DMS53 treated with DMSO at 0.1 percent for 48 hours (cell line): Measurements from ENCODE around the gene IL13RA2.

Experiments used
- DNase-seq: peaks from one replicate; lab custom pipeline; 2025; ENCODE audit not compliant: unreplicated experiment; lab: John Stamatoyannopoulos, UW

The IL13RA2 gene

GRCh38 chrX:115017455-115017854, at the start of gene IL13RA2:
IL13RA2 (minus strand) TSS chrX:115017616; CDS start chrX:115017269, 347 bp downstream.
- DNase-seq: no peak

DNA sequence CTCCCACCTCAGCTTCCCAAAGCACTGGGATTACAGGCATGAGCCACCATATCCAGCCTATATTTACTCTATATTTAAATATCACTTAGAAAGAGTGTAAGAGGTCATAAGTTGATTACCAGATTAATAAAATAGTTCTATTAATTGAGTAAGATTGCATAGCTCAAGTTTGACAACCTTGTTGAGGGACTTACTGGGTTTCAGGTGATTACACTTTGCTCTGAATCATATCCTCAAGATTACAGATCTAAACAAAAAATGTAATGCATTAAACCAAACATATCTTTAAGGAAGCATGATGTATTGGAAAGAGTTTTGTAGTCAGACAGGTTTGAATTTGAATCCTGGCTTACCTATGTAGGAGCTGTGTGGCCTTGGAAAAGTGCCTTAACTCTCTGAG, 47.9 kb upstream of the IL13RA2 start:
- no peak for DNase-seq

DNA sequence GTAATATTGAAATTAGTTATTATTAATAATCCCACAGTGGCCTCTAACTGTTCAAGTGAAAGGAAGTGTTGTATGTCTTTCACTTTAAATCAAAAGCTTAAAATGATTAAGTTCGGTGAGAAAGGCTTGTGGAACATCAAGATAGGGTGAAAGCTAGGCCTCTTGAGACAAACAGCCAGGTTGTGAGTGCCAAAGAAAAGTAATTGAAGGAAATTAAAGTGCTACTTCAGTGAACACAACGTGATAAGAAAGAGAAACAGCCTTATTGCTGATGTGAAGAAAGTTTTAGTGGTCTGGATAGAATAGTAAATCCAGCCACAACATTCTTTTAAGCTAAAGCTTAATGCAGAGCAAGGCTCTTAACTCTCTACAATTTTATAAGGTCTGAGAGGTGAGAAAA, 42.6 kb upstream of the IL13RA2 start:
- no peak for DNase-seq

DNA sequence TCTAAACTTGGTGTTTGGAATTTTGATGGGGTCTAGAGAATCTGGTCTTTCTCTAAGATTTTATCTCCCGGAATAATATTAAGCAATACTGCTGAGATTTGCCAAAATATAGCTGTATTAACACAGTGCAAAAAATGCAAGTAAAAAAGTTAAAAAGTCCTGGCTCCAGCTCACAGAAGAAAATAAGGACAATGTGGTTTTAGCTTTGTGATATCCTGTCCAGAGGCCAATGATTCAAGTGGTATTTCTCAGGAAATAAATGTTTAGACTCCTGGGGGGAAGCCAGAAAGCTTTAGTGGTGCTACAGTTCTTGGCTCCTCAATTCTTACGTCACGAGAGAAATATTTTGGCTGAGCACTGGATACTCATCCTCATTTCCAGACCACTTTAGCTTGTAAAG, 40.9 kb upstream of the IL13RA2 start:
- DNase-seq: no peak

DNA sequence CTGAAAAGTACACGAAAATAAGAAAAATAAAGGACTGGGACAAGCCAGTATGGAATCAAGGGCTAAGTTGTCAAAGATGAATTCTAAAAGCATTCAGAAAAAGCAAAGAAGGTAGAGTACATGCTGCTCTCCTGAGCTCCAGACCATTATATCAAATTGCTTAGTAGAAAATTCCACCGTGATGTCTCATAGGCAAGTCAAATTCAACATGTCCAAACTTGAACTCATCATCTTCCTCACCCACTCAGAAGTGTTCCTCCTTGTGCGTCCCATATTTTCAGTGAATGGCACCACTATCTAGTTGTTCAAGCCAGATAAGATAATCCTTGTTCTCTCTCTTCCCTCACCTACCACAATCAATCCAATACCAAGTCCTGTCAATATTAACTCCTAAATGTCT, 37.5 kb upstream of the IL13RA2 start:
- DNase-seq: no peak

- DNase-seq: no peak
These were observed 35.8 kb upstream of the IL13RA2 start for GRCh38 chrX:115053223-115053622.

- no peak for DNase-seq
These were observed 30.3 kb upstream of the IL13RA2 start for GRCh38 chrX:115047715-115048114.

GRCh38 chrX:115047181-115047580, 29.8 kb upstream of the IL13RA2 start:
- no peak for DNase-seq

DNA sequence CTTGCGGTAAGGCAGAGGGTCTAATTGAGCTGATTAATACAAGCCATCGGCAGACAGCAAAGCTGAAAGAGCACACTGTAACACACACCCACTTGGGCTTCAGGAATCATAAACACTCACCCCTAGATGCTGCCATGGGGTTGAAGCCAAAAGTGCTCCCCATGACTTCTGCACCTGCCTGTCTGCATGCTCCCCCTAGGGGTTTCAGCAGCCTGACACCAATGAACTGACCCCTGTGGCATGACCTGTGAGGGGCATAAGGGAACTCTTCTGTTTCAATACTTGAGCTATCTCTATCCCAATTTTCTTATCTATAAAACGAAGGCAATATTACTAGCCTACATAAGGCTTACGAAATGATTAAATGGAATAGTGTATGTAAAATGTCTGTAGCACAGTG, 23.0 kb upstream of the IL13RA2 start:
- no peak for DNase-seq

DNA sequence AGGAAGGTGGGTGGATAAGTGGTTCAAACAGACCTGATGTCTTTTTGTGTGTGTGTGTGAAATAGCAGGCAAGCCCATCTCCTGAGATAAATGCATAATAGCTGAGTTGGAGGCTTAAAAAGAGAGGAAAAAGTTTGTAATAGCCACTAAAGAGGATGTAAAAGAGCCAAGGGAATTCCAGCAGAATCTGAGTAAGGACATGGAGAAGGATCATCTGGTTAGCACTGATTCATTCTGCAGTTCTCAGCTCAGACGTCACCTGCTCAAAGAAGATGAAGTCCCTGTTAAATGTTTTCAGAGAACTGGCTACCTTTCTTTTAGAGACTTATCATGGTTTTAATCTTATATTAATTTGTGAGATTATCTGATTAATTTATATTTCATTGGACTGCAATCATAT, 21.0 kb upstream of the IL13RA2 start:
- DNase-seq: no peak

- no peak for DNase-seq
These were observed 18.6 kb upstream of the IL13RA2 start for GRCh38 chrX:115036029-115036428.

DNA sequence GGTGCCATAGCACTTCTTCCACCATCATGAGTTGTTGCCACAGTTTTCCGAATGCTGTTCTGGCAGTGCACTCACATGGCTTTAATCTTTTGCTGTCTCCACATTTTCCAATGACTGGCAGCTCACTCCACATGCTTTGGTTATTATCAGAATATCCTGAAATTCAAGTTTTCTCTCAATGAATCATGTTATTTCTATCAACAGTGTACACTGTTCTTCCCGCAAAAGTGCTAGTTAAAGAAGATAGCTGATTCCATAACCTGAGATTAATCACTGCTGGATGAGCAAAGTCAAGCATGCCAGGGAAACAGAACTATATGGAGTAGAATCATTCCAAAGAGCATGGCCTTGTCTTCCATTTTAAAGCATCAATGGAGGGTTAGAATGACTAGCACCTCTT, 14.6 kb upstream of the IL13RA2 start:
- no peak for DNase-seq

DNA sequence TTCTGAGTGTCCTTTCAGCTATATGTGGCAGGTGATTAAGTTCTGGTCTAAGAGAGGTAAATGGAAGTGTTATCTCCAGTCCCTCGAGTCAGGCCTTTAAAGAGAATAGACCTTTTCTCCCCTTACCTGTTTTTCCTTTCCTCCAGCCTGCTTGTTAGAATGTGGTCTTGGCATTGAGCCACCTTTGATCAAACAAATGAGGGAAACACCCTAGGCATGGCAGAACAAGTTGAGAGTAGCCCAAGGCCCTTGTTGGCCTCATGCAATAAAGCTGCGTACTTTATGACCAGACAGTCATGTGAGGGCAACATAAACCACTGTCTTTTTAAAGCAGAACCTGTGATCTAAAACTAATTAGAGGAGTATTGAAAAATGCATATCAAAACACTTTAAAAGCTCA, 13.2 kb upstream of the IL13RA2 start:
- peak; percentile 68 for DNase-seq

DNA sequence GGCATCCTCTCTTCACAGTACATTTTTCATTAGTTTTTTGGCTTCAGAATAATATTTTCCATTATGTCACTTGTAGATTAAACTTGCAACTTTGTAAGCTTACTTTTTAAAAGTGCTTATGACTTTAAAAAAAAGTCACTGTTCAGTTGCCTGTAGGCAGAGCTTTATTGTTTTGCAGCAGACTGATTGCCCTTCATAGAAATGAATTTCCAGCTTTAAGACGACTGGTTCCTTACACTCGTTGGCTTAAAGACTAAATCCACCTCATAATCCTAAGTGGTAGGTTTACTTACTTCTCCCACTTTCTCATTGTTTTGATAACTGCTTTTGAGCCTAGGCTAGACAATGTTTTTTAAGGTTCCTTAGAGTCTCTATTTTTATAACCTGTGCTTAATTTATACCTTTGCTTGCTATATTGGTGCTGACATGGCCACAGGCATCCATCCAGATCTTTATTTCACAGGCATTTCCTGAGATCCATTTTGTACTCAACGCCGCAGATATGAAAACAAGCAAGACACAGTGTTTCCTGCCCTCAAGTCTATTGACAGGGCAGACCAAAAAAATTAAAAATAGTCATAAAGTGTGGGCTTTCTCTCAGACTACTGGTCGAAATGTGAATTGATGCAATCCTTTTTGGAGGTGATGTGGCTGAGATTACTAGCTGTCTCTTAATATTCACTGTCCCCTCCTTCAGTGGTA, 12.6 kb upstream of the IL13RA2 start:
- no peak for DNase-seq

DNA sequence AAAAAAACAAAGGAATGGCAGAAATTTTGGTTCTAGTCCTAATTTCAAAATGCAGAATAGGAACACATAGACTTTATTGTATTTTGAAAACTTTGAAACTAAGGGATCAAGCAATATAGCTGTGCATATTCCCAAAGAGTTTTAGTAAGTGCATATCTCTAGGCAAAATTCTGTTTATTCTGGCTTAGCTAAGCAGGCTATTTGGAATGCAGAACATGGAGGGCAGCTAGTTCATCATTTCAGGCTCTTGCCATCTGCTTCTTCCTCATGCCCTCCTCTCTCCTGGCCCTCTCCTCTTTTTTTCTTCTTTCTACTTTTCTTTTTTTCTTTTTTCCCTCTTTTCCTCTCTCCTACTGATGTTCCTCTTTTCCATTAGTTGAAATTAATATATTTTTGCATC, 12.0 kb upstream of the IL13RA2 start:
- no peak for DNase-seq

GRCh38 chrX:115023811-115024210, 6.4 kb upstream of the IL13RA2 start:
- no peak for DNase-seq

GRCh38 chrX:115023139-115023538, 5.7 kb upstream of the IL13RA2 start:
- peak; percentile 68 for DNase-seq

GRCh38 chrX:115021121-115021520, 3.7 kb upstream of the IL13RA2 start:
- DNase-seq: no peak

DNA sequence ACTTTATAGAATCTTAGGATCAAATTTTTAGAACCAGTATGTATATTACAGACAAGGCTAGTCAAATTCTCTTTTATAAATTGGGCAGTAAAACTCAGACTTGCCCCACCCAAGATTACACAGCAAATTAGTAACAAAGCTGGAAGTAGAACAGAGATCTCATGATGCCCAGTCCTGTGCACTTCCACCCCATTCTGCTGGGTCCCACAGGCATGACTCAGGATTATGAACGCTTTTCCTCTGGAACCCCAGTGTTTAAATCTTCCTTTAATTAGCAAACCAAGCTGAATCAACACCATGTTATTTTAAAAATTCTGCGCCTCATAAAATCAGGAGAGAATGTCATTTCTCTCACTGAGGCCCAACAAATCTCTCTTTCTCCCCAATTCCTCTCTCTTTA, 1.5 kb upstream of the IL13RA2 start:
- no peak for DNase-seq

- no peak for DNase-seq
These were observed 728 bp upstream of the IL13RA2 start for GRCh38 chrX:115018040-115018647.

GRCh38 chrX:115013705-115014104, 3.7 kb downstream of the IL13RA2 start:
- DNase-seq: no peak

- no peak for DNase-seq
These were observed 6.0 kb downstream of the IL13RA2 start for GRCh38 chrX:115011428-115011827.

DNA sequence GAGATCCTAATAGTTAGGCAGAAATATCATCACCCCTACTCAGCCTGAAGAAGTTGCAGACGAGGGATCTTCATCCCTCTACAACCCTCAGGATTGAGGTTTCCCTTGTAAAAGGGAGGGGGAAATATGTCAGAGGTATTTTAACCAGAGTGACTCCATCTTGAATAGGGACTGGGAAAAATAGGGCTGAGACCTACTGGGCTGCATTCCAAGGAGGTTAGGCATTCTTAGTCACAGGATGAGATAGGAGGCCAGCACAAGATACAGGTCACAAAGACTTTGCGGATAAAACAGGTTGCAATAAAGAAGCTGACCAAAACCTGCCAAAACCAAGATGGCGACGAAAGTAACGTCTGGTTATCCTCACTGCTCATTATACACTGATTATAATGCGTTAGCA, 17.5 kb downstream of the IL13RA2 start:
- no peak for DNase-seq
